GM23338 (cell line): ENCODE data around the gene SLC30A3.

Source experiments
- CREB1 ChIP-seq: fragments of 250-450 bp; sonication (Bioruptor Pico); IDR thresholded peaks from 2 replicates; pipeline ENCODE4 v1.5.0; 2020; ENCODE audit warnings: low read depth, mild to moderate bottlenecking, moderate library complexity
- CTCF ChIP-seq, 2 experiments: fragments of 200-600 bp in 1 of 2; sonication (generic) in 1 of 2; conservative IDR thresholded peaks; 2 replicates each; pipeline versions ENCODE4 v1.5.1 to v1.6.1; 2016 to 2017; ENCODE audit warnings: antibody characterized with exemption in 2 of 2, low read depth in 2 of 2, mild to moderate bottlenecking in 2 of 2, moderate library complexity in 1 of 2
- ETS1 ChIP-seq: IDR thresholded peaks from 2 replicates; pipeline ENCODE4 v1.6.1; 2016; ENCODE audit warnings: antibody characterized with exemption
- EZH2 ChIP-seq: fragments of 200-600 bp; sonication (generic); IDR thresholded peaks from one replicate; pipeline ENCODE4 v1.8.0; 2017; ENCODE audit warnings: antibody characterized with exemption, mild to moderate bottlenecking, low read depth; ENCODE audit not compliant: unreplicated experiment
- EZH2phosphoT487 ChIP-seq: fragments of 200-600 bp; sonication (generic); IDR thresholded peaks from one replicate; pipeline ENCODE4 v1.8.1; 2018; ENCODE audit warnings: antibody characterized with exemption; ENCODE audit not compliant: unreplicated experiment
- JUNB ChIP-seq: IDR thresholded peaks from one replicate; pipeline ENCODE4 v1.6.1; 2016; ENCODE audit warnings: antibody characterized with exemption; ENCODE audit not compliant: unreplicated experiment
- POLR2AphosphoS5 ChIP-seq: IDR thresholded peaks from 2 replicates; pipeline ENCODE4 v1.6.1; 2016; ENCODE audit warnings: antibody characterized with exemption, low read depth
- REST ChIP-seq: IDR thresholded peaks from one replicate; pipeline ENCODE4 v1.6.1; 2018; ENCODE audit warnings: antibody characterized with exemption; ENCODE audit not compliant: unreplicated experiment
- ZNF114 ChIP-seq: fragments of 250-450 bp; sonication (Bioruptor Pico); IDR thresholded peaks from 2 replicates; pipeline ENCODE4 v1.5.0; 2020; ENCODE audit warnings: mild to moderate bottlenecking, moderate library complexity
- ZNF331 ChIP-seq: fragments of 250-450 bp; sonication (Bioruptor Pico); IDR thresholded peaks from 2 replicates; pipeline ENCODE4 v1.5.0; 2020; ENCODE audit warnings: low read depth, mild to moderate bottlenecking, moderate library complexity
- ZNF462 ChIP-seq: fragments of 250-450 bp; sonication (Bioruptor Pico); IDR thresholded peaks from 2 replicates; pipeline ENCODE4 v1.5.0; 2020; ENCODE audit warnings: mild to moderate bottlenecking, moderate library complexity

GRCh38 chr2:27236136-27236535 is 26.7 kb downstream of the SLC30A3 start:
- no peak for TF ChIP-seq CTCF (conservative IDR thresholded peaks at IDR 0.05; ENCODE audit: low read depth in 2 of 2)
- no peak for TF ChIP-seq CREB1
- TF ChIP-seq REST, result no peak
- TF ChIP-seq POLR2AphosphoS5, result no peak
- no peak for TF ChIP-seq EZH2
- TF ChIP-seq EZH2phosphoT487, result no peak
- TF ChIP-seq JUNB, result no peak
- no peak for TF ChIP-seq ZNF331
- TF ChIP-seq ZNF114 (CRISPR knock-in tag), result no peak
- TF ChIP-seq ZNF462 (CRISPR knock-in tag), result no peak
- no peak for TF ChIP-seq ETS1
